A673 (cell line): ENCODE data around the gene STUM.

Experiments used
- CTCF ChIP-seq: fragments of 300-800, 200-600 bp; sonication (generic); conservative IDR thresholded peaks from 2 replicates; pipeline ENCODE4 v1.5.1; 2017; ENCODE audit warnings: low read depth, mild to moderate bottlenecking, antibody characterized with exemption, low read length, moderate library complexity, mixed read lengths
- EZH2 ChIP-seq: fragments of 200-600 bp; sonication (generic); IDR thresholded peaks from 2 replicates; pipeline ENCODE4 v1.6.1; 2017; ENCODE audit warnings: borderline replicate concordance, low read depth, mild to moderate bottlenecking, mixed read lengths, antibody characterized with exemption, low read length; ENCODE audit not compliant: poor library complexity, severe bottlenecking

GRCh38 chr1:226548256-226549093 lies at the start of gene STUM:
- TF ChIP-seq CTCF (no peak), EZH2 (no peak)
